Upper lobe of left lung (tissue), 6 donors: ENCODE measurements around the gene KLK3. TPM values are rescaled to one million over a fixed set of nuclear protein-coding genes. Genes with fewer than 3 reads are reported as not detected.

Source experiments
- ATAC-seq, 2 donors: fragments of 200-7000 bp; cut with Tn5 transposase; one replicate each; pipeline ENCODE4 v1.9.1; 2022; ENCODE audit warnings: mild to moderate bottlenecking in 2 of 2, moderate library complexity in 2 of 2; ENCODE audit not compliant: low FRiP score in 2 of 2
- DNase-seq, 2 donors: peaks; one replicate each; pipeline ENCODE4 v3.0.0-alpha.2; 2019 to 2020
- H3K27ac ChIP-seq, 4 donors: fragments of 200-600 bp; sonication (generic); one replicate each; pipeline ENCODE4 v1.5.1; 2016 to 2019
- H3K27me3 ChIP-seq, 4 donors: fragments of 200-600 bp; sonication (generic); one replicate each; pipeline ENCODE4 v1.5.1; 2017 to 2019
- H3K36me3 ChIP-seq, 4 donors: fragments of 200-600 bp; sonication (generic); one replicate each; pipeline ENCODE4 v1.5.1; 2016 to 2019
- H3K4me1 ChIP-seq, 4 donors: fragments of 200-600 bp; sonication (generic); one replicate each; pipeline ENCODE4 v1.5.1; 2018 to 2019
- H3K4me3 ChIP-seq, 4 donors: fragments of 200-600 bp; sonication (generic); one replicate each; pipeline ENCODE4 v1.5.1; 2017 to 2019; ENCODE audit warnings: mild to moderate bottlenecking in 2 of 4, moderate library complexity in 1 of 4
- H3K9me3 ChIP-seq, 4 donors: fragments of 200-600 bp; sonication (generic); one replicate each; pipeline ENCODE4 v1.5.1; 2018 to 2019
- CTCF ChIP-seq, 6 experiments: fragments of 450-650 bp in 4 of 6; fragments of 200-600 bp in 2 of 6; sonication (generic) in 2 of 6; IDR thresholded peaks; one replicate each; pipeline ENCODE4 v1.5.1; 2016 to 2019; ENCODE audit warnings: antibody characterized with exemption in 6 of 6
- EP300 ChIP-seq, 4 donors: sonication (generic); formaldehyde crosslinking; IDR thresholded peaks; one replicate each; pipeline ENCODE4 v1.5.1; 2017; ENCODE audit warnings: antibody characterized with exemption in 4 of 4, control low read depth in 2 of 4
- POLR2A ChIP-seq, 4 donors: fragments of 450-650 bp; IDR thresholded peaks; one replicate each; pipeline ENCODE4 v1.5.1; 2016 to 2017; ENCODE audit warnings: antibody characterized with exemption in 4 of 4, mild to moderate bottlenecking in 2 of 4
- POLR2AphosphoS5 ChIP-seq, 2 donors: sonication (generic); formaldehyde crosslinking; IDR thresholded peaks; one replicate each; pipeline ENCODE4 v1.5.1; 2017; ENCODE audit warnings: antibody characterized with exemption in 2 of 2
- WGBS, 2 donors: methylation state at CpG; one replicate each; pipeline ENCODE4 v1.1.5; 2017 to 2018; 5-methylcytosine and 5-hydroxymethylcytosine counted together
- total RNA-seq, 6 donors: library from RNA; depleted of rRNA in 4 of 6; stranded (reverse); fragments of >200 nt in 4 of 6; gene quantifications; one replicate each; pipeline versions ENCODE4 v1.1.0 to v1.2.1, GENCODE V29; 2016 to 2021
- donor health status: DM: no; HTN: no; CAD: no; lungs with moderate emphysema.
- donor health status: DM: no; HTN: yes; CAD: no; lungs with severe emphysema.

The KLK3 gene
- total RNA-seq, 6 donors from 2014 or later, result 0.33 TPM; not detected in 5

GRCh38 chr19:50830266-50831025, 24.3 kb upstream of the KLK3 start:
- Histone ChIP-seq H3K36me3 (no peaks in the 10 kb centered on the region), H3K27ac (no peak overlapping the region), H3K4me1 (peaks cover 2 to 5% (median 4%) of the 10 kb centered on the region in 4 donors), H3K27me3 (no peaks in the 10 kb centered on the region), H3K9me3 (no peaks in the 10 kb centered on the region), H3K4me3 (no peak overlapping the region)
- ATAC-seq (no peak), DNase-seq (no peak)
- 40 to 45% methylated on average over 17 of the region's 17 CpGs for WGBS, 2 donors
- TF ChIP-seq EP300 (IDR thresholded peaks at IDR 0.05), result no peak
- TF ChIP-seq CTCF (IDR thresholded peaks at IDR 0.05), result no peak

GRCh38 chr19:50831026-50831396, 23.7 kb upstream of the KLK3 start:
- DNase-seq (no peak), ATAC-seq (no peak)
- H3K27me3 ChIP-seq, result peaks cover 0 to 2% (median under 1%) of the 10 kb centered on the region in 4 donors
- no peaks in the 10 kb centered on the region for H3K9me3 ChIP-seq
- no peak overlapping the region for H3K27ac ChIP-seq
- no peak overlapping the region for H3K4me3 ChIP-seq
- 64 to 75% methylated on average over 7 of the region's 7 CpGs for WGBS, 2 donors
- H3K36me3 ChIP-seq, result no peaks in the 10 kb centered on the region
- peaks cover 4 to 11% (median 9%) of the 10 kb centered on the region in 4 donors for H3K4me1 ChIP-seq
- TF ChIP-seq EP300 (IDR thresholded peaks at IDR 0.05), result no peak
- TF ChIP-seq POLR2AphosphoS5 (IDR thresholded peaks at IDR 0.05), result no peak

GRCh38 chr19:50832666-50833065, 22.0 kb upstream of the KLK3 start:
- no peak for ATAC-seq
- no peaks in the 10 kb centered on the region for H3K36me3 ChIP-seq
- H3K9me3 ChIP-seq, result no peaks in the 10 kb centered on the region
- WGBS, 2 donors, result 68 to 91% methylated on average over 8 of the region's 8 CpGs
- H3K27ac ChIP-seq, result no peak overlapping the region
- H3K27me3 ChIP-seq, result peaks cover 0 to 8% (median 3%) of the 10 kb centered on the region in 4 donors
- no peak for DNase-seq
- H3K4me1 ChIP-seq, result peaks cover 4 to 16% (median 10%) of the 10 kb centered on the region in 4 donors
- no peak for TF ChIP-seq EP300 (IDR thresholded peaks at IDR 0.05)
- TF ChIP-seq POLR2AphosphoS5 (IDR thresholded peaks at IDR 0.05), result no peak
- TF ChIP-seq CTCF (IDR thresholded peaks at IDR 0.05), result no peak
- no peak for TF ChIP-seq POLR2A (IDR thresholded peaks at IDR 0.05)
- no peak overlapping the region for H3K4me3 ChIP-seq

GRCh38 chr19:50833117-50833801, 21.5 kb upstream of the KLK3 start, which contains the start of gene KLK15:
TSS of gene KLK15 (minus strand) at chr19:50833574. CDS start at chr19:50831492, 2,082 bp downstream.
- no peak within 1 kb of the TSS for H3K27ac ChIP-seq
- WGBS, 2 donors, result 59 to 68% methylated on average over 8 of the region's 8 CpGs
- no peak for DNase-seq
- no peak within 1 kb of the TSS for H3K4me3 ChIP-seq
- H3K9me3 ChIP-seq, result no peaks in the 10 kb centered on the region
- TF ChIP-seq EP300 (IDR thresholded peaks at IDR 0.05) (no peak), CTCF (IDR thresholded peaks at IDR 0.05) (no peak), POLR2A (IDR thresholded peaks at IDR 0.05) (no peak), POLR2AphosphoS5 (IDR thresholded peaks at IDR 0.05) (no peak)
- no peak for ATAC-seq
- H3K36me3 ChIP-seq, result no peaks in the 10 kb centered on the region
- H3K4me1 ChIP-seq, result peaks cover 4 to 16% (median 10%) of the 10 kb centered on the region in 4 donors
- H3K27me3 ChIP-seq, result peaks cover 0 to 8% (median 3%) of the 10 kb centered on the region in 4 donors

GRCh38 chr19:50833802-50834167, 20.9 kb upstream of the KLK3 start:
- DNase-seq, result no peak
- peaks cover 0 to 8% (median 3%) of the 10 kb centered on the region in 4 donors for H3K27me3 ChIP-seq
- H3K9me3 ChIP-seq, result no peaks in the 10 kb centered on the region
- 91 to 95% methylated on average over 6 of the region's 6 CpGs for WGBS, 2 donors
- TF ChIP-seq CTCF (IDR thresholded peaks at IDR 0.05), result no peak
- TF ChIP-seq EP300 (IDR thresholded peaks at IDR 0.05), result no peak
- no peak for TF ChIP-seq POLR2A (IDR thresholded peaks at IDR 0.05)
- no peak for TF ChIP-seq POLR2AphosphoS5 (IDR thresholded peaks at IDR 0.05)
- no peak for ATAC-seq
- H3K27ac ChIP-seq, result no peak overlapping the region
- H3K4me3 ChIP-seq, result no peak overlapping the region
- H3K36me3 ChIP-seq, result no peaks in the 10 kb centered on the region
- peaks cover 4 to 16% (median 10%) of the 10 kb centered on the region in 4 donors for H3K4me1 ChIP-seq
